Esophagus squamous epithelium (tissue), 5 donors: ENCODE data around the gene RNU7-1. TPM values are rescaled to one million over a fixed set of nuclear protein-coding genes. Genes with fewer than 3 reads are reported as not detected.

Experiments used
- DNase-seq: peaks from one replicate; lab custom pipeline; 2025; lab: John Stamatoyannopoulos, UW
- H3K27ac ChIP-seq, 4 donors: fragments of 200-600 bp; sonication (generic); one replicate each; pipeline ENCODE4 v1.5.1; 2016 to 2019; ENCODE audit warnings: mild to moderate bottlenecking in 1 of 4
- H3K27me3 ChIP-seq, 4 donors: fragments of 200-600 bp; sonication (generic); 1 replicate in 3 of 4; 2 replicates in 1 of 4; pipeline versions ENCODE4 v1.5.1 to v1.6.0; 2017 to 2021; ENCODE audit warnings: antibody characterized with exemption in 1 of 4
- H3K36me3 ChIP-seq, 3 donors: fragments of 200-600 bp; sonication (generic); one replicate each; pipeline ENCODE4 v1.5.1; 2016 to 2019
- H3K4me1 ChIP-seq, 3 donors: fragments of 200-600 bp; sonication (generic); one replicate each; pipeline ENCODE4 v1.5.1; 2017 to 2019
- H3K4me3 ChIP-seq, 4 donors: fragments of 200-600 bp; sonication (generic); 1 replicate in 3 of 4; 2 replicates in 1 of 4; pipeline ENCODE4 v1.5.1; 2016 to 2019; ENCODE audit warnings: mild to moderate bottlenecking in 2 of 4, moderate library complexity in 1 of 4
- H3K9me3 ChIP-seq, 3 donors: fragments of 200-600 bp; sonication (generic); one replicate each; pipeline ENCODE4 v1.5.1; 2016 to 2019
- CTCF ChIP-seq, 6 experiments: fragments of 450-650 bp in 4 of 6; fragments of 200-600 bp in 2 of 6; sonication (generic) in 2 of 6; IDR thresholded peaks; one replicate each; pipeline ENCODE4 v1.5.1; 2016 to 2019; ENCODE audit warnings: antibody characterized with exemption in 6 of 6, mild to moderate bottlenecking in 4 of 6, moderate library complexity in 4 of 6
- POLR2A ChIP-seq, 4 donors: fragments of 450-650 bp; IDR thresholded peaks; one replicate each; pipeline ENCODE4 v1.6.1; 2017; ENCODE audit warnings: antibody characterized with exemption in 4 of 4, mild to moderate bottlenecking in 4 of 4, moderate library complexity in 3 of 4
- WGBS, 2 donors: methylation state at CpG; one replicate each; pipeline ENCODE4 v1.1.5; 2018; 5-methylcytosine and 5-hydroxymethylcytosine counted together
- intact Hi-C: fragments of 100-400 bp; cut with DNase I; formaldehyde crosslinking; loops from one replicate; pipeline ENCODE4 v1.15.0; 2022
- total RNA-seq, 4 donors: library from RNA; depleted of rRNA; stranded (reverse); fragments of >200 nt; gene quantifications; one replicate each; pipeline ENCODE4 v1.1.0, GENCODE V29; 2016
- donor health status: DM: yes; HTN: yes; CAD: no.

RNU7-1 gene
- total RNA-seq, 4 donors from 2014 or later = not detected

GRCh38 chr12:6944381-6945186 lies 968 bp downstream of the RNU7-1 start:
- Histone ChIP-seq H3K4me3 (peak overlapping the region; percentile 40 to 77 (median 70)), H3K27me3 (no peaks in the 10 kb centered on the region), H3K4me1 (peaks cover 20 to 78% (median 35%) of the 10 kb centered on the region in 3 donors), H3K9me3 (no peaks in the 10 kb centered on the region), H3K27ac (peak overlapping the region; percentile 91 to 98 (median 97)), H3K36me3 (peaks cover 6 to 39% (median 11%) of the 10 kb centered on the region in 3 donors)
- peak; percentile 59 for DNase-seq
- intact Hi-C loops = loop anchor here (2.0 kb wide), 1 partner anchor 18 kb away; no protein-coding TSS in a partner anchor
- 3 to 5% methylated on average over 14 to 21 of the region's 48 CpGs for WGBS, 2 donors
- TF ChIP-seq POLR2A (IDR thresholded peaks at IDR 0.05) = peak in 2 of 4 donors; percentile 3 to 22
- TF ChIP-seq CTCF (IDR thresholded peaks at IDR 0.05) = peak; percentile 77 to 98 (median 94)

- H3K4me3 ChIP-seq = peak overlapping the region; percentile 16 to 67 (median 53)
- peak overlapping the region; percentile 91 to 98 (median 97) for H3K27ac ChIP-seq
- peaks cover 6 to 29% (median 11%) of the 10 kb centered on the region in 3 donors for H3K36me3 ChIP-seq
- intact Hi-C loops = loop anchor here (2.0 kb wide), 1 partner anchor 17 kb away; no protein-coding TSS in a partner anchor
- H3K4me1 ChIP-seq = peaks cover 24 to 87% (median 36%) of the 10 kb centered on the region in 3 donors
- no peak for TF ChIP-seq POLR2A (IDR thresholded peaks at IDR 0.05)
- TF ChIP-seq CTCF (IDR thresholded peaks at IDR 0.05) = no peak
- no peak for DNase-seq
- H3K27me3 ChIP-seq = no peaks in the 10 kb centered on the region
- no peaks in the 10 kb centered on the region for H3K9me3 ChIP-seq
- 54 to 60% methylated on average over 1 to 3 of the region's 11 CpGs for WGBS, 2 donors
Observed at GRCh38 chr12:6945613-6946012, 2.0 kb downstream of the RNU7-1 start.

- intact Hi-C loops = no loop called here
- 15 to 46% methylated on average over 15 to 20 of the region's 32 CpGs for WGBS, 2 donors
Observed at GRCh38 chr12:6946033-6946919, 2.7 kb downstream of the RNU7-1 start.

GRCh38 chr12:6946920-6947374 lies 3.3 kb downstream of the RNU7-1 start:
- no peak for DNase-seq
- H3K4me1 ChIP-seq = peaks cover 25 to 80% (median 39%) of the 10 kb centered on the region in 3 donors
- H3K27ac ChIP-seq = peak overlapping the region; percentile 91 to 98 (median 97)
- peaks cover 0 to 15% (median 0%) of the 10 kb centered on the region in 3 donors for H3K36me3 ChIP-seq
- H3K4me3 ChIP-seq = peak overlapping the region; percentile 35 to 67 (median 53)
- no peaks in the 10 kb centered on the region for H3K27me3 ChIP-seq
- no peaks in the 10 kb centered on the region for H3K9me3 ChIP-seq
- 39 to 47% methylated on average over 8 of the region's 8 CpGs for WGBS, 2 donors
- intact Hi-C loops = no loop called here
- TF ChIP-seq CTCF (IDR thresholded peaks at IDR 0.05) (no peak), POLR2A (IDR thresholded peaks at IDR 0.05) (no peak)

More at GRCh38 chr12:6946033-6946919, 2.7 kb downstream of the RNU7-1 start:
- Histone ChIP-seq H3K9me3 (no peaks in the 10 kb centered on the region), H3K4me3 (peak overlapping the region; percentile 35 to 67 (median 53)), H3K36me3 (peaks cover 5 to 22% (median 5%) of the 10 kb centered on the region in 3 donors), H3K4me1 (peaks cover 25 to 86% (median 39%) of the 10 kb centered on the region in 3 donors), H3K27ac (peak overlapping the region; percentile 91 to 98 (median 97)), H3K27me3 (no peaks in the 10 kb centered on the region)
- TF ChIP-seq POLR2A (IDR thresholded peaks at IDR 0.05) (peak in 3 of 4 donors; percentile 64 to 75 (median 74)), CTCF (IDR thresholded peaks at IDR 0.05) (peak in 4 of 6 experiments; percentile 20 to 51 (median 36))
- no peak for DNase-seq
